Activated T-cell treated with anti-CD3 and anti-CD28 coated beads for 24 hours (primary cell): ENCODE results near the gene KRT35.

Source experiments
- DNase-seq: peaks from one replicate; pipeline ENCODE4 v3.0.0-alpha.2; 2020; ENCODE audit warnings: low read depth

The KRT35 gene

DNA sequence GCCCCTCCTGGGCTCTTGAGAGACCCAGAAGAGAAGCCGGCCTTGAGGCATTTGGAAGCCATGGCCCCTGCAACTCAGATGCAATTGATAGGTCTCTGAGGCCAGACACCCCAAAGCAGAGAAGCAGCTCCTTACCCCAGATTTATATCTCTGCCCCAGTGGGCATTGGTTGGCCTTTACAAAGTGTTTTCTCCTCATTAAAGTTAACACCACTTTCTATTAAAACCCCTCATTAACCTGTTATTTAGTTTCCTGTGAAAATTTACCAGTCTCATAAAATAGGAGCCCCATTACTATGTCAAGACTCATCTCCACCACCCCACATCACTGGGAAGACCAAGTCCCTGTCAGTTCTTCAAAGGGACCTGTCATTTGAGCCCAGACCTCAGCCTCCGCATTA is at the start of gene KRT35:
TSS of gene KRT35 (minus strand) at position 116 of the 400 bp plus-strand sequence. CDS start at position 62, 54 bp downstream.
- no peak for DNase-seq

DNA sequence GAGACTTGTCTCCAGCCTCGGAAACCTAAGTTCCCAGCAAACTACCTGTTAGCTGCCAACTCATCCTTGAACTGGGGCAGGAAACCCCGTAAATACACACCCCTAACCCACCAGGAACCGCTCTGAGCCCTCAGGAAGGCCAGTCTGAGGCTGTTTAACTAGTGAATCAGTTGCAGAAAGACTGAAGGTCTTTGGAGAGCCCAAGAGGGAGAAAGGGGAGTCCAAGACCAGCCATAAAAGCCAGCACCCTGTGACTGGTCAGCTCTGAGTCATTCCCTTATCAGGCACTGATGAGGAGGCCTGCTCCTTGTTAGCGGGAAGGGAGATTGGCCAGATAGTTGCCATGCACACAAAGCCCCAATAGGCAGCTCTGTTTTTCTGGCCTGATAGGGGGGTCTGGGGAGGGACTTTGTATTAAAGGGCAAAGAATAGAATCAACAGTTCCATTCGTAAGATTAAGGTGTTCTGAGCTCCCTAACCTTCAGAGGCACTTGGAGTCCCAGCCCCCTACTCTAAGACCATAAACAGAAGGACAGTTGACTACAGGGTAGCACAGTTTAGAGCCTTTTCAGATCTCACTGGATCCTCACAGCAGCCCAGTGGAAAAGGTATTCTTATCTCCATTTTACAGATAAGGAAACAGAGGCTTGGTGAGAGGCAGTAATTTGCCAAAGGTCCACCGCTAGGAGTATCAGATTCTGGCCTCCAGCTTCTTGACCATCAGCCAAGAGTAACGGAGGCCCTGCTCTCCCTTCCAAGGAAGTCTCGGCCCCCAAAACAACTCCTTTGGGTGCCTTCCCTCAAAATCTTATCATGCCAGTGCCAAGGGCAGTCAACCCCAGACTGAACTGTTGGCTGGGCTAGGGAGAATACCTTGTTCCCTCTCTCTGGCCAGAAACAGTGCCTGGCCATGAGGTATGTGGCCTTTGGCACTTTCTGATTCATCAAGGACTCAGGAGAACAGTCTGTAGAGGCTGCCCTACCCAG is 49.4 kb upstream of the KRT35 start:
- DNase-seq, result no peak

DNA sequence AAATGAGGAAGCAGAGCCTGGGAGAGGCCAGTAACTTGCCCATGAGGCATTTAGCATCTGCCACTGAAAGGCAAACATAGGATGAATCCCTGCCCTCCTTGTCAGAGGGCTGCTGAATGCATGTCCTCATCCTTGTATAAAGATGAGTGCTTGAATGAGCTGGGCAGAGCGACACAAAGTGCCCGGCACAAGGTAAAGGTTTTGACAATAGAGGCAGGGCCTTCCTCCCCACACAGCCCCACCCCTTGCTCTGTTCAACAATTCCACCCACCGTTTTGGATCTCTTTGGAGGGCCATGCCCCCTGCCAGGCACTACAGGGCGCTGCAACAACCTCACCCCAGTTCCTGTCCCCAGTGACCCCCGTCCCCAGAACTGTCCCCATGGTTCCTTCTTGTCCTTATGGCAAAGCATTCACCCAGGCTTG is 48.6 kb upstream of the KRT35 start:
- DNase-seq, result no peak

DNA sequence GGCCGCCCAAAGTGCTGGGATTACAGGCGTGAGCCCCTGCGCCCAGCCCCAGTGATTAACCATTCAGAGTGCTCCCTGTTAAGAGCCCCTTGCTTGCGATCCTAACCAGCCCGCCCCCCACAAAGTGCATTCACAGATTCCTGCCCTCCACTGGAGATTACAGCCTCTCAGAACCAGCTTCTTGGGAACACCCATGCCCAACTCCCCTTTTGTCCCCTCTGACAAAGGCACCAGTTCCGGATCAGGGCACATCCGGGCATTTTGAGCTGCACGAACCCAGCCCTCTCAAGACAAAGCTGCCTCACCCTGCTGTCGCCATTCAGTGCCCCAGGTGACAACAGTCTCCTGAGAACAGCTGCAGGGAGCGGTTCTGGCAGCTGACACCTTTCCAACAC is 48.0 kb upstream of the KRT35 start:
- no peak for DNase-seq

DNA sequence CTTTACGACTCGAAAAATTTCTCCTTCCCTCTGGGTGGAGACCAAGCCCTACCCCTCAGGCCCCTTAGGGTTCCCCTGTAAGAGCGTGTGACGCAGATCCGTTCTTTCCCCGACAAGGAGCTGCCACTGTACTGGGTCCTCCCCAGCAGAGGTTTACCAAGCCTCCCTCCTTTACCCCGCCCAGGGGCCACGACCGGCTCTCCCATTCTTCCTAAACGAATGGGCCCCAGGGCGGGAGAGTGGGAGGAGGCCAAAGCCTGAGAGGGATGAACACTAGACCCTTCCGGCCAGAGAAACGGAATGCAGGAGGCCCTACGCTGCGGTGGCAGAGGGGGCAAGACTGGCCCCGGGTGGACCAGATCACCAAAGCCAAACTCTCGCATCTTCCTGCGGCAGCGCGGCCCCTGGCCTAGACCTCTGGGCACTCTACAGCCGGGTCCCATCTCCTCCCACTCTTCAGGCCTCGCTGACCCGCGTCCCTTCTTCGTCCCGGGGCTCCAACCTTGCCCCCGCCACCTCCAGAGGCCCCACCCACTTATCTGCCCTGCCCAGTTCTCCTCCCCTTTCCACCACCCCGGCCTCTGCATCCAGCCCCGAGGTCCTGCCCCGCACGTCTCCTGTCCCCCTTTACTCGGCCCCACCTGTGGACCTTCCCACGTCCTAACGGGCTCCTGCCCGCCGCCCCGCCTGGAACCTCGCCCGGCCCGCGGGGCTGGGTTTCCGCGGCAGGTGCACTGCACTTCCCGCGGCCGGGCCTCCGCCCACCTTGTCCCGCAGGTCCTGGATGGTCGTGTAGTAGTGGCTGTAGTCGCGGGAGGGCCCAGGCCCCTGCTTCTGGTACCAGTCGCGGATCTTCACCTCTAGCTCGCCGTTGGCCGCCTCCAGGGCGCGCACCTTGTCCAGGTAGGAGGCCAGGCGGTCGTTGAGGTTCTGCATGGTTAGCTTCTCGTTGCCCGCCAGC is 46.4 kb upstream of the KRT35 start:
- DNase-seq, result no peak

DNA sequence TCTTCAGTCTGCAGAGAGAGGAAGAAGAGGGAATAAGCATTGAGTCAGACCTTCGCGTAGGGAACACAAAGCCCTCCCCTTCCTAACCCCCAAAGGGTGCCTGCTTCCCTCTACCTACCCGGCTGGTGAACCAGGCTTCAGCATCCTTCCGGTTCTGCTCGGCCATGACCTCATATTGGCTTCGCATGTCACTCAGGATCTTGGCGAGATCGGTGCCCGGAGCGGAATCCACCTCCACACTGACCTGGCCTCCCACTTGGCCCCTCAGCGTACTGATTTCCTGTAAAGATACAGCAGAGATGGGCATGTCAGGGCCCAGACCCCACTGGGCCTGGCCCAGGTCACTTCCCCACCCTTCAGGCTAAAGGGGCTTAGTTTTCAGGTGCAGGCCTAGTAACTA is 43.3 kb upstream of the KRT35 start:
- no peak for DNase-seq

DNA sequence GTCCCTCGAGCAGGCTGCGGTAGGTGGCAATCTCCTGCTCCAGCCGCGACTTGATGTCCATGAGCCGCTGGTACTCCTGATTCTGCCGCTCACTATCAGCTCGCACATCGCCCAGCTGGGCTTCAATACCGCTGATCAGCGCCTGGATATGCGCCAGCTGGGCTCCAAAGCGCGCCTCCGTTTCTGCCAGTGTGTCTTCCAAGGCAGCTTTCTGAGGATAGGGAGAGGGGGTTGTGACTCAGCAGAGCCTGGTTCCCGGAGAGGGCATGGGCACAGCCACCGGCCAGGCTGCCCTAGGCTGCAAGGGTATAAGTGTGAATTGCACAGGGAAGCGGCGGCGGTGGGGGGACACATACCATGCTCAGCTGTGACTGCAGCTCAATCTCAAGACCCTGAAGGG is 42.8 kb upstream of the KRT35 start:
- DNase-seq, result no peak

DNA sequence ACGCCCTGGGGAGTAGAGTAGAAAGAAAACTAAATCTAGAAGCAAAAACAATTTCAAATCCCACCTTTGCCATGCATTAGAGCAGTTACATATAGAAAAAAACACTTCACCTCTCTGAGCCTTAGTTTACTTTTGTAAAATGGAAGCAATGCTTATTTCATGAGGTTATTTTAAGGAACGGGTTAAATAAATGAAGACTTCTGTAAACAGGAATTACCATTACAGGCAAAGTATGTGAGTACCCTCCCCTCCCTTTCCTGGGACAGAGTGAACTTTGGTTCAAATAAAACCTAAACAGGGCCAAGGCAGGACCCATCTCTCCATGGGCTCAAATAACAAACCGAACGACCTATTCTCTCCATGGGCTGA is 42.3 kb upstream of the KRT35 start:
- no peak for DNase-seq

DNA sequence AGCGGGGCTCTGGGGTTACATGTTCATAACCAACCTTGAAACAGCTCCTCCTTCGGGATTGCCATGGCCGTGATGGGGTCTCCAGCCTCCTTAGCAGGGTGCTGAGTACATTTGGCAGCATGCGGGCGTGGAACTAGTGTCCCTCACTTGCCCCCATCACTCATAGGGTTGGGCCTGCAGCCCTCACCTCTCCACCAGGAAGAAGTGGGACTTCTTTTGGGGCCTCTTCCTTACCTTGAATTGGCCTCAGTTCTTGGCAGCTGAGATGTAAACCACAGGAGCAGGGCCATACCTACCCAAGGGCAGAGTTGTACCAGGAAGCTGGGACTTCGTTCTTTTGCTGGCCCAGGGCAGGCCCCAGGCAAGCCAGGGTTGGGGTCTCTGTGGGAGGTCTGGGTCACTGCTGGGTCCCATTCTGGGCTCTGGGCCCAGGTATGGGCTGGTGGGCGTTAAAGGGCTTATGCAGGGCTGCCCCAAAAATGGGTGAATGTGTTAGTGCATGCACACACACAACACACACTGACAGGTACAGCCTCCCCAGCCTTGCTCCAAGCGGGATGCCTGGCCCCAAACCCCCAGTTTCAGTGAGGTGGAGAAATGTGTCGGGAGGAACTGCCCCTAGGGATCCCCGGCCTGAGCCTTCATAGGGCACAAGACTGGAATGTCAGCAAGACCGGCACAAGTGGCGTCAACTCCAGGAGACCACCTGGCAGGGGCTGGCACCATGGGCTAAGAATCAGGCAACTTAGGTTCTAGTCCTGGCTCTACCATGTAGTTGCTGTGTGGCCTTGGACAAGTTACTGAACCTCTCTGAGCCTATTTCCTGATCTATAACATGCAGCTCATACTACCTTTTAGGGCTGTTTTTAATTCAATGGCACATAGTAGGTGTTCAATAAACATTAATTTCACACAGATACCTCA is 41.6 kb upstream of the KRT35 start:
- no peak for DNase-seq

DNA sequence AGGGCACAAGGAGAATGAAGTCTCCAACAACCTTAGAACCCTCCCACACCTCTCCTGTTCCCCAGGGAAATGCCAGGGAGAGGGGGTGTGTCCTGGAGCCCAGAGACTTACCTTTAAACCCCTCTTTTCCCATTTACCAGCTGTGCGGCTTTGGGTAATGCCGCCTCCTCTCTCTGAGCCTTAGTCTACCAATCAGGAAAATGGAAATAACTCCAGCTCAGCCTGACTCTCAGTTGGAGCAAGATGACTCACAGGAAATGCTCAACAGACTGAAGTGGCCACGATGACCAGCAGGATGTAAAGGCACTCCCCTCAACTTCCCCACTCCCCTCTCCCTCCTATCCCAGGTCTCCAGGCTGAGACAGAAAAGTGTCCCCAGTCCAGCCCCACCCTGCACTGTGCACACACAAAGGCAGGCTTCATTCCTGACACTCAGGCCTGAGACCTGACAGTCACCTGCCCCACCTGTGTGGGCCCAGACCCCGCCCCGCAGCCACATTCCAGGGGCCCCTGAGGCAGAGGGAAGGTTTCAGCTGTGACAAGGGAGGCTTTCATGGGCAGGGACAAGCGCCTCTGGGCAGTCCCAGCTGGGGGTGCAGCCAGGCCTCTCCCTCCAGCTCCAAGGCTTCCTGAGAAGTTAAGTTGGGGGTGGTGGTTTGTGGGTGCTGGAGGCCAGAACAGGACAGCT is 40.8 kb upstream of the KRT35 start:
- no peak for DNase-seq

DNA sequence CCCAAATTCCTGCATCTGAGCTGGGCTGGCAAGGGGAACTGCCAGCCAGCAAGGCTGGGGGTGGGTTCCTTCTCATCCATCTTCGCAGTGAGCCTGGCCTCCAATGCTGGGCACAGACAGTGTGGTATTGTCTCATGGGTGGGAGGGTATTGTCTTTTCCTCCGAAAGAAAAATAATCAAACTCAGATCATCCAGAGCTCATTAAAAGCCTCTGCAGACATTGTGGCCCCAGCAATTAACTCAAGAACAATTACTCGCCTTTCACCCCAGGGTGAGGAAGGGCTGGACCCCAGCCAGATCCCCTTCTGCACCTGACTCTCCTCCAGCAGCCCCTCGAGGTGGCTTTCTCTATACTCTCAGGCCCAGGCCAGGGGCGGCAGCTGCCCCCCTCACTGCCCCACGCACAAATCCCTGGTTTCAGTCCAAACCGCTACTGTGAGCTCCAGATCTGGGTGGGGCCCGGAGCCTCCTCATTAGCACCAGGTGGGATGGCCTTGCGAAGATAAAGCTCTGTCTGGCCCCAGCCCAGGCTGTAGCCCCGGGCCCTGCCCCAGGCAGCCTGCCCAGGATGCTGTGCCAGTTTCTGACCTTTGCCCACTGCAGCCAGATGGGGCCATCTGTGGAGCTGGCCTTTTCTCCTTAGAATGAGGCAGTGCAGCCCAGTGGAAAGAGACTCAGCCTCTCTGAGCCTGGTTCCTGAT is 40.0 kb upstream of the KRT35 start:
- DNase-seq, result no peak

DNA sequence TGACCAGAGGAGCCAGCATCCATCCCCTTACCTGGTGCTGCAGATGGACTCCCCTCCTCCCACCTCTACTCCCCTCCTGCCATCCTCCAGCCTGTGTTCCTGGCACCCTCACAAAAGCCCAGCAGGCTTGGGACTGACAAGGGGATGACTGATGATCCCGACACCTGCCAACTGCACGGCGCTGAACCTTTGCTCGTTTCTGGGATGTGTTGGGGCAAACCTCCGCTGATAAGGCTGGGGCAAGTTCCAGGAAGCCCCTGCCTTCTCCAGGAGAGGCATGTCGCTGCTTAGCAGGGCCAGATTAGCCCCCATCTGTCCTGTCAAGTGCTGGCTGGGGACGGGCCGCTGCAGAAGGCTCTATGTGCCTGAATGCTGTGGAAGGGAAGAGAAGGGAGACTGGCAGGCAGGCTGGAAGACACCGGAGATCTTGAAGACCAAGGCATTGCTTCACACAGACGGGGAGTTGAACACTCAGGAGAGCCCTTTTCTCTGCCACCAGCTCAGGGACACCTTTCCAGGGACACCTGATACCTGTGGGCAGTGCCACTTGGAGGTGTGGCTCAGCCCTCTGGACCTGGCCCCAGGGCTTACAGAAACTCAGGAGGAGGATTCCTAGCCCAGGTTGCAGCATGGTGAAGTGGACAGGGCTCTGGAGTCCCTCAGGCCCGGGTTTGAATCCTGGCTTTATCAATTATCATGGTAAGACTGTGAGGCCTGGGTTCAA is 38.7 kb upstream of the KRT35 start:
- DNase-seq, result no peak

DNA sequence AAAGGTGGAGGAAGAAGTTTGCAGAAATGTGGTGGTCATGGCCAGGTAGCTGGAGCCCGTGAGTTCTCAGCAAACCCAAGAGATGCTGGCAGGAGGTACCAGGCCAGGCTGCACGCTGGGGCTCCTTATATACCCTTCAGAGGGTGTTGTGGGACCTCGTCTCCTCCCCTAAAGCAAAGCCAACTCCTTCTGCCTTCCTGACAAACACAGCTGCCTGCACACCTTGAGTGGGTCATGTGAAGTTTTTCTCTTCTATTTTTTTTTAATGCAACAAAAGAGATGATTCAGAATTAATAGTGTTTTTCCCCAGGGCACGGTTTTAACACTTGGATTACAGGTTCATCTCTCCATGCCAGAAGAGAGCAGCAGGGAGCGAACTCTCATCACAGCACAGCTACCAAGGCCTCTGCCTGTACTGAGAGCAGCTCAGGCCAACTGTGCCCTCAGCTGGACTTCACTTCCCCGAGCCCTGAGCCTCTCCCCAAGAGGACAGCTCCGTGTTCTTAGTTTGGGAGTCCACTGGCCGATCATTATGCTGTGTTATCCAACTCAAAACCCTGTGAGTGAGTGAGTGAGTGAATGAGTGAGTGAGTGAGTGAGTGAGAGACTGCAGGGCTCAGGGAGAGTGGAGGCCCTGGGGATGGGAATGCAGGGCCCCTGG is 38.0 kb upstream of the KRT35 start, which contains the start of gene KRT15:
TSS of gene KRT15 (minus strand) at position 102 of the 661 bp plus-strand sequence. CDS start at position 39, 63 bp downstream.
- no peak for DNase-seq

DNA sequence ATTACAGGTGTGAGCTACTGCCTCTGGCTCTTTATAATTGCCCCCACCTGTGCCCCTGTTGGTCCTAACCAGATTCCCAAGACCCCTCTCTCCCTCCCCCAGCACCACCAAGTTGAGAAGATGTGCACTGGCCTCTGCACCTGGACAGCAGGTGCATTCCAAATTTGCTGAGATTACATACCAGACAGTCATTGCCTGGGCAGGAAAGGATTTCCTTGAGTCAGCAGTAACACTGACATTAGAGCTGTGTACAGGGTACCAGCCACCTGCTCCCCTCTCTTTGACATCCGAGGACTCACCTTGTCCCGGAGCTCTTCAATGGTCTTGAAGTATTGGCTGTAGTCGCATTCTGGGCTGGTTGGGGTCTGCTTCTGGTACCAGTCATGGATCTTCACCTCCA is 37.1 kb upstream of the KRT35 start:
- no peak for DNase-seq

DNA sequence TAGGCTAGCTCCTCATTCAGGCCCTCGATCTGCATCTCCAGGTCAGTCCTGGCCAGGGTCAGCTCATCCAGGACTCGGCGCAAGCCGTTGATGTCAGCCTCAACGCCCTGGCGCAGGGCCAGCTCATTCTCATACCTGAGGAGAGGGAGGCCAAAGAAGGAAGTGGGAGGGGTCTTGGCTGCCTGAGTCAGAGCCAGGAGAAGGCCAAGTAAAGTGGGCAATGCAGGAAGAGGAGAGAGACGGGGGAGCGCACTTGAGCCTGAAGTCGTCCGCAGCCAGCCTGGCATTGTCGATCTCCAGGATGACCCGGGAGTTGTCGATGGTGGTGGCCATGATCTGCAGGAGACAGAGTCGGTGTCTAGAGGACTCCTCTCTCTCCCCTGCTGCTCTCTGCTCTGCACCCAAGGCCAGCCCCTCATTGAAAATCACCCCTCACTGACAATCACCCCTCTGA is 35.9 kb upstream of the KRT35 start:
- DNase-seq, result no peak

DNA sequence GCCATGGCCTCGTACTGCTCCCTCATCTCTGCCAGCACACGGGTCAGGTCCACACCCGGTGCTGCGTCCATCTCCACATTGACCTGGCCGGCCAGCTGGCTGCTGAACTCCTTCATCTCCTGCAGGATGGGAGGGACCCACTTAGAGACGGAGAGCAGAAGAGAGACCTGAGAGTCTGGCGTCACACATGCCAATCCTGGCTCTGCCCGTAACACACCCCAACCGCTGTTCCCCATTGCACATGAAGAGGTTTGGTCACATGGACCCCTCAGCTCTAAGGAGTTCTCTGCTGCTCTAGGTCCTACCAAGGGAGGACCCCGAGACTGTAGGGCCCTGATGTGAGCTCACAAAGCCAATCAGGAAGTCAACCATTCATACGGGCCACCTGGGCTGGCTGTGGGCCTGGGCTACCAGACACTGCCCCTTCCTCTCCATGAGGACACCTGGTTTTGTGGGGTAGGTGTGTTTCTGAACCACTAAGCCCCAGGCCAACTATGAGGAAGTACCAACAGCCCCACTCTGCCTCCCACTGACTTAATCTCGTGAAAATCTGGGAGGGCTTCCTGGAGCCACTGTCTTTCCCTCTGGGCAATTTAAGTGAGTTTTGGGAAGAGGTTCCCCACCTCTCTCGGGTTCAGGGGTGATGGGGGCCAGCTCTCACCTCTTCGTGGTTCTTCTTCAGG is 35.3 kb upstream of the KRT35 start:
- DNase-seq, result no peak

DNA sequence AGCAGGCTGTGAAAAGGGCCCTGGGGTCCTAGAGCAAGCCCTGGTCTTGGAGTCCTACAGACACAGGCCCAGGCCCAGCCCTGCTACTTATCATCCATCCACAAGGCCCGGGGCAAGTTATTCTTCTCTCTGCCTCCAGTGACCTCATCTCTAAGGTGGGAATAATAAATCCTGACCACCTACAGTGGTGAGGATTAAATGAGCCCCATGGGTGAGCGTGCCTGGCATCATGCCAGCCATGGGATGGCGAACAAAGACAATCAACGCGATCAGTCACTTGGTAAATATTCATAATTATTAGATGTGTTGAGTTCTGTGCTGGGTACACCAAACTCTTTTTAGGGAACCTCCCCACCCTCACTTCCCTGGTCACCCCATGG is 32.2 kb upstream of the KRT35 start:
- DNase-seq, result no peak

DNA sequence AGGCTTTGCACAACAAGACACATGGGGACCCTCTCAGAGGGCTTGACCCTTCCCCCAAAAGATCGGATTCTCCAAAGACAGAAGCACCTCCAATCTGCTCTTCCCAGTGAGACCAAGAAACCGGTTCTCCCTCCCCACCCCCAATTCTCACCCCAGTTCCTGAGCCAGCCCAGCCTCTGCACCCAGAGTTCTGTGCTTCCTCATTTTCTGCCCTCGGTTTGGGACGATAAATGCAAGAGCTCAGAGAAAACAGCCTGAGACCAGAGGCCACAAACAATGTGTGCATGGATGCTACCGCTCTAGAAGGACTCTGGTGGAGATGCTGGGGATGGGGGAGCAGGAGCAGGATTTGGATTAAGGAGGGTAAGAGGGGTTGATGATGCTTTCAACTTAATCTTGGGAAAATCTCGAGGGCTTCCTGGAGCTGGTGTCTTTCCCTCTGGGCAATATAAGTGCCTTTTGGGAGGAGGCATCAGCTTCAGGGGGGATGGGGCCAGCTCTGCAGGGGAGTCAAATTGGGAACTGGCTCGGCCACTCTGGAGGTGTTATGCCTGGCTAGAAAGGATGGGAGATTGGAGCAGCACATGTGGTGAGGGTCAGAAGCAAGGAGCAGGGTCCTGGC is 31.7 kb upstream of the KRT35 start:
- DNase-seq, result no peak
